Measurements from ENCODE around the gene PLEKHH3.

DNA sequence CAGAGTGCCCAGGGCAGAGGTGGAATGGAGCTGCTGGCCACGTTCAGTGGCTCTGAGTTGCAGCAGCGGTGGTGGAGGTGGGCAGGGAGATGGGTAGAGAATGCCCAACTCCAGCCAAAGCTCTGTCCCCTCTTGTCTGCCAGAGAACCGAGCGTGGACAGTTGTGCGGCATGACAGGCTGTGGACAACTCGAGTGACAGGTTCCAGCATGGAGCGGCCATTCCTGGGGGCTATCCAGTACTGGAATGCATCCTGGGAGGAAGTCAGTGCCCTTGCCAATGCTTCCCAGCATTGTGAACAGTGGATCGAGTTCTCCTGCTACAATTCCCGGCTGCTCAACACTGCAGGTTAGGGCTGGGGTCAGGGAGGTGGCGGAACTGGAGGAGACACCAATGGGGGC is 13.8 kb upstream of the PLEKHH3 start:
- TF ChIP-seq, protein P1, sequence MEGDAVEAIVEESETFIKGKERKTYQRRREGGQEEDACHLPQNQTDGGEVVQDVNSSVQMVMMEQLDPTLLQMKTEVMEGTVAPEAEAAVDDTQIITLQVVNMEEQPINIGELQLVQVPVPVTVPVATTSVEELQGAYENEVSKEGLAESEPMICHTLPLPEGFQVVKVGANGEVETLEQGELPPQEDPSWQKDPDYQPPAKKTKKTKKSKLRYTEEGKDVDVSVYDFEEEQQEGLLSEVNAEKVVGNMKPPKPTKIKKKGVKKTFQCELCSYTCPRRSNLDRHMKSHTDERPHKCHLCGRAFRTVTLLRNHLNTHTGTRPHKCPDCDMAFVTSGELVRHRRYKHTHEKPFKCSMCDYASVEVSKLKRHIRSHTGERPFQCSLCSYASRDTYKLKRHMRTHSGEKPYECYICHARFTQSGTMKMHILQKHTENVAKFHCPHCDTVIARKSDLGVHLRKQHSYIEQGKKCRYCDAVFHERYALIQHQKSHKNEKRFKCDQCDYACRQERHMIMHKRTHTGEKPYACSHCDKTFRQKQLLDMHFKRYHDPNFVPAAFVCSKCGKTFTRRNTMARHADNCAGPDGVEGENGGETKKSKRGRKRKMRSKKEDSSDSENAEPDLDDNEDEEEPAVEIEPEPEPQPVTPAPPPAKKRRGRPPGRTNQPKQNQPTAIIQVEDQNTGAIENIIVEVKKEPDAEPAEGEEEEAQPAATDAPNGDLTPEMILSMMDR (conservative IDR thresholded peaks at IDR 0.05 in 1 of 2, IDR thresholded peaks at IDR 0.05 in 1 of 2; ENCODE audit: extremely low read depth in 1 of 2, insufficient read depth in 1 of 2, low read depth in 1 of 2, low read length in 2 of 2) = no peak
- TF ChIP-seq EZH2 (IDR thresholded peaks at IDR 0.05; ENCODE audit: borderline replicate concordance, low read length) = no peak
